SIG-M5 (cell line): ENCODE measurements around the gene ZGLP1.

Experiments used
- DNase-seq: peaks from one replicate; lab custom pipeline; 2025; lab: John Stamatoyannopoulos, UW

The ZGLP1 gene

DNA sequence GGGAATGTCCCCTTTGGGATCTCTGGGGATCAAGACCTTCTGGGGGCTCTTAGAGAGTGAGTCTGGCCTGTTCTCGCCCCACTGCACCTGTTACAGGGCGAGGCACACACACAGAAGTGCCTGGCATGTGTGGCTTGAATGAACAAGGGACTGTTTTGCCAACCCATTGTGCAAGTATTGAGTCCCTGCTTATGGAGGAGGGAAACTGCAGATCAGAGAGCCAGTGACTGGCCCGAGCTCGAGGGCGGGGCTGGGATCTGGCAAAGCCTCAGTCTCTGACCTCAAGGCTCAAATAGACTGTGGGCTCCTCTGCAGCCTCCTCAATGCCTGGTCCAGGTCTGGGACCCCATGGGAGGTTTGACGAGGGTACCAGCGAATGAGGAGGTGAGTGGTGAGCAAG, 18.2 kb upstream of the ZGLP1 start:
- no peak for DNase-seq

DNA sequence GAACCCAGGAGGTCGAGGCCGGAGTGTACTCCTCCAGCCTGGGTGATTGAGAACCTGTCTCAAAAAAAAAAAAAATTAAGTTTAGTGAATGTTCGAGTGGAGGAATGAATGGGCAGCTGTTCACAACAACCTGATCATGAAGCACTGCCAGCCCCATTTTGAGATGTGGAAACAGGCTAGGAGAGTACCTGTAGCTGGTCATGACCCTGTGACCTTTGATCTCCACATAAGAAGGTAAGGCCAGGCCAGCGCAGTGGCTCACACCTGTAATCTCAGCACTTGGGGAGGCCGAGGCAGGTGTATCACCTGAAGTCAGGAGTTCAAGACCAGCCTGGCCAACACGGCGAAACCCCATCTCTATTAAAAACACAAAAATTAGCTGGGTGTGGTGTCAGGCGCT, 16.1 kb upstream of the ZGLP1 start:
- no peak for DNase-seq

GRCh38 chr19:10321874-10322835, 12.5 kb upstream of the ZGLP1 start:
- DNase-seq: no peak

DNA sequence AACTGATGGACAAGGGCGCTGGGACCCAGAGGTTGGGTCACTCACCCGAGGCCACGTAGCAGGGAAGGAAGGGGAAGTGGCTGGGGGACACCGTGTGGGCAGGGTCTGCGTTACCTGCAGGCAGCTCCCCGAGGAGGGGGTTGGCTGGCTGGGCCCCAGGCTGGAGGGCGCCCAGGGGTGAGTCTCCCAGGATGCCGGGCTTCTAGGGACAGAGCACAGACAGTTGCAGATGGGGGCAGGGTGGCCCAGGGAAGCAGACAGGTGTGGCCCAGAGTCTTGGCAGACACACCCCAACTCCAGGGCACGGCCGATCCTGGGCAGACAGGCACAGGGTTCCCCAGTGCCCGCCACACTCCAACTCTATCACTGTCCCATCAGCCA, 11.8 kb upstream of the ZGLP1 start:
- no peak for DNase-seq

- no peak for DNase-seq
Measured at GRCh38 chr19:10320602-10321416, 11.2 kb upstream of the ZGLP1 start.

DNA sequence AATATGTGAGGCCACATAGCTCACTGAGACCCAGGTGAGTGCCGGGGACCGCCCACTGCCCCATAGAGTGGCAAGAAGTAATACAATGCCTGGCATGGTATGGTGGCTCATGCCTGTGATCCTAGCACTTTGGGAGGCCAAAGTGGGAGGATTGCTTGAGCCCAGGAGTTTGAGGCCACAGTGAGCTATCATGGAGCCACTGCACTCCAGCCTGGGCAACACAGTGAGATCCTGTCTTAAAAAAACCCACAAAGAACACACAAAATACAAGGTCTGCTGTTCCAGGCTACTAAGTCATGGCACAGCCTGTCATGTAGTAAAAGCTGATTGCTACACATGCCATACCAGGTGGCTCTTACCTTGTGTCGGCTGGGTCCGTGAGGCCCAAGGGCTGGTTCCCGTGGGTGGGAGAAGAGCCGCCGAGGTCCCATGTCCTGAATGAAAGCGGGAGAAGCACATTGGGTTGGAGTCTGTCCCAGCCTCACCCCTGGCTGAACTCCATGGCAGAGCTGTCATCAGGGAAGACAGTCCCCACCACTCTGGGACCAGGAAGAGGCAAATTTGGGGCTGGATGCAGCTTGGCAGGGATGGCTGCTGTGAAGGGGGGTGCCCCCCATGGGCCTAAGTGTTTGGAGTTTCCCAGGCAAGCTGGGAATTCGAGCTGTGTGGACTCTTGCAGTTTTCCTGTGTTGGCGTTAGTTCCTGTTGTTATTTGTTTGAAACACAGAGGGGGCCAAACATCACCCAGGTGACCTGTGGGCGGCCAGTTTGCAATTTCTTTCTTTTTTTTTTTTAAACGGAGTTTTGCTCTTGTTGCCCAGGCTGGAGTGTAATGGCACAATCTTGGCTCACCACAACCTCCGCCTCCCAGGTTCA, 9.4 kb upstream of the ZGLP1 start:
- no peak for DNase-seq

DNA sequence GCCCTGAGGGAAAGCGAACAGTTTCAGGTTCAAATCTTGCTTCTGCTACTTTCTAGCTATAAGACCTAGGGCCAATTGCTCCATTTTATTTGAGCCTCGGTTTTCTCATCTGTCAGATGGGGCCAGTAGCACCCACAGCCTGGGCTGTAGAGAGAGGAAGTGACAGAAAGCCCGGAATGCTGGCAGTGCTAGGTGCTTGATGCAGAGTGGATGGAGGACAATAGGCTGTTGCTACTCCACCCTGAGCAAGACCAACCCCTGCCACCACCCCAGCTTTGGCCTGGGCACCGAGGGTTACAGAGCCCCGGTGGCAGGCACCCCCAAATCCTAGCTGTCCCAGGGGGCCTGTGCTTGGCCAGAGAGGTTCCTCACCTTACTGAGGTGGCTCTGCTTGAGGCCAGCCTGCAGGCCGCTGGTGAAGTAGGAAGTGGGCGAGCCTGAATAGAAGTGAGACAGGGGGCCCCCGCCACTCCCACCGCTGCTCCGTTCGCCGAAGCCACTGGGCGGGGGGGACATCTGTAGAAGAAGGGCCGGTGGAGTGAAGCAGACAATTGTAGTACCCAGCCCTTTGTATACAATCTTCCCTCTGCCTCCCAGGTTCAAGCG, 8.3 kb upstream of the ZGLP1 start:
- DNase-seq: no peak

DNA sequence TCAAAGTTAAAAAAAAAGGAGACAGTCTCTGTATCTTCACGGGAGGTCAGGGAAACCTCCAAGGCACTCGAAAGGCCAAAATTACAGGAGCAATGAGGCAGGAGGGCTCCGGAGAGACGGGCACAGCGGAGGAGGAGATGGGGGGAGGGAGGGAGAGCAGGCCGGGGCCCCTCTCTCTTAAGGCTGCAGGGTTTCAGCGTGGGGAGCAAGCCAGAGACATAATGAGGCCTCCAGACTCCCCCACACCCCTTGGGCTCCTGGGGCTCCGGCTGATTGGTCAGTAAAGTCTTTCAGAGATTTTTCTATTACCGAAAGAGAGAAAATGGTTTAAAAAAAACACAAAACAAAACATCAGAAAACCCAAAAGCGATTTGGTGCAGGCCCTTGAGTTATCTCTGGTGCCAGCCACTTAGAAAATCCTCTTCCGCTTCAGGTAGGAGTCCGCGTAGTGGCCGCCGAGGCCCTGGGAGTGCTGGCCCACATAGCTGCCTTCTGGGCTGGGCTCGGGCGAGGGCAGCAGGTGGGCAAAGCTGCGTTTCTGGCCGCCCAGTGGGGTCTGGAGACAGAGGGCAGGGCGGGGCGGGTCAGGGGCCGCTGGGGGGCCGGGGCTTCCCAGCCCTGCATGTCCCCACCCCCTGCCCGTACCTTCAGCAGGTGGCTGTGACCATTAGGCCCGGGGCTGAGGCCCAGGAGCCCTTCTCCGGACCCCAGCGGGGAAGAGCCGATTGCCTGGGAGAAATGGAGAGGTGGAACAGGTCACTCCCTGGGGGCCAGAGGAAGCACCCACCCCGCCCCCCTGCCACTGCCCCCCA, 7.6 kb upstream of the ZGLP1 start:
- DNase-seq: no peak

DNA sequence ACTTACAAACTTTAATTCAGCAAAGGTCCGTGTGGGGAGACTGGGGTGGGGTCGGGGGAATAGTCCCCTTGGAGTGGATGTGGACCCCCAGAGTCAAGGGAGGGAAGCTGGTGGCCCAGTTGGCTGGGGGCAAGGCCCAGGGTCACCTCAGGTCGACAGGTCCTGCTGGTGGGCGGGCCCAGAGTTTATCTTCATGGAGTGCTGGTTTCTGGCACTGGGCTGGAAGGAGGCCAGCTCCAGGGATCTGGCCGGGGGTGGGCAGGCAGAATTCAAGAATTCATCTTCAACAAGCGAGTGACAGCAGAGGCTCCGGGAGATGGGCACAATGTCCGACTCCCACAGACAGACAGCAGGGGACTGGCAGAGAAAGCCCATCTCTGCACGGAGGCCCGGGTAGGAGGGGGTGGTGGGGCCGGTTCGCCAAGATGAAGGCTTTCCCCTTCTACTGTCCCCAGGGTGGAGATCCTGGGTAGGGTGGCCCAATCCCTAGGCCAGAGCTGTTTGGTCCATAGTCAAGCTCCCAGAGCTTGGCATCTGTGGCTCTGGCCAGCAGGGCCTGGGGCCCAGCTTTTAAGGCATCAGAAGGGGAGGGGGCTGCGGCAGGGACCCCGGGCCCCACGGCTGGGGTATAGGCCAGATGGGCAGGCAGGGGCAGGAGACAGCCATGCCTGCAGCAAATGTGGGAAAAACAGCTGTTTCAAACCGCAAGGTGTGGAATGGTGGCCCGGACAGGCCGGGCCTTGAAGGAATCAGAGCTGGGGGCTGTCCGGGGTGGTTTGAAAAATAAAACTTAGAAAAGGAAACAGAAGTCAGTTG, 6.8 kb upstream of the ZGLP1 start:
- DNase-seq: no peak

DNA sequence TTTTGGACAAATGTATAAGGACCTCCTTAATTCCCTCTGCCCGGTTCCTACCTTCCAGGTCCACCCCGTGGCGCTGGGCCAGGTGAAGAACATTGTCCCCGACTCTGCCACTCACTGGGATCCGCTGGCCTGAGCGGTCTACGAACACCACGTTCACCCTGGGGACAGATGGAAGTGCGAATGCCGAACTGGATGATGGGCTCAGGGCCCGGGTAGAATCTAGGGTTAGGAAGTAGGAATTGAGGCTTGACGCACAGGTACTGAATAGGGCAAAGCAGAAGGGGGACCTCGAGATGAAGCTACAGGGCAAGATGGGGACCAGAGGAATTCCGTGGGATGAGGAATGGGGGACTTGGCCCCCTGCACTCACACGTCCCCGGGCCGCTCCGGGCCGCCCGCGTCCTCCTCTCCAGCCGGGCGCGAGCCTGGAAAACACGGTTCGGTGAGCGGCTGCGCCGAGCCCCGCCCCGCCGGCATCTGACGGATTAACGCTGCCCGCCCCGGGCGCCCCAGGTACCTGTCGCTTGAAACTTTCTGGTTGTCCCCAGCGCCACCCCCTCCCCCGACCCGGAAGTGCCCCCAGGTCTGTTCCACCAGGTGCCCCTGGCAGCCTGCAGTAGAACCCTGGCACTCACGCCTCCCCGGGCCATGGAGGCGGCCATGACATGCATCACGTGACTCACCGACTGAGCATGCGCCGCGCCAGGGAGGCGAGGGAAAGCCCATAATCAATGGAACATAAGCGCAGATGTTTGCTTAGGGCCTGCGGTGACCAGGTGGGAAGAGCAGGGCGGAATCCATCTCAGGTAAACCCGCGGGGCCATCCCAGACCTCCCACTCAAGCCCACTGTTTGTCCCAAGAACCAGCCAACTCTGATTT, 6.0 kb upstream of the ZGLP1 start, which contains the start of gene FDX2:
FDX2 (minus strand) TSS at position 681 of the 880 bp plus-strand sequence; CDS start at position 662, 19 bp downstream.
- DNase-seq: no peak

DNA sequence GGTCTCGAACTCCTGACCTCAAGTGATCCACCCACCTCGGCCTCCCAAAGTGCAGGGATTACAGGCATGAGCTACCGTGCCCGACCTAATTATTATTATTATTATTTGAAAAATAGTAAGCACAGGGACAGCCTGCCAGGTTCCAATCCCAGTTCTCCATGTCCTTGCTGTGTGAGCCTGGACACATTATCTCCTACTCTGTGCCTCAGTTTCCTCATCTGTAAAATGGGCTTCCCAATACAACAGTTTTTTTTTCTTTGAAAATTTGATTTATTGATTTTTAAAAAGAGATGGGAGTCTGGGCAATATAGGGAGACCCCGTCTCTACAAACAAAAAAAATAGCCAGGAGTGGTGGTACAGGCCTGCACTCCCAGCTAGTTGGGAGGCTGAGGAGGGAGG, 3.3 kb downstream of the ZGLP1 start:
- DNase-seq: no peak

DNA sequence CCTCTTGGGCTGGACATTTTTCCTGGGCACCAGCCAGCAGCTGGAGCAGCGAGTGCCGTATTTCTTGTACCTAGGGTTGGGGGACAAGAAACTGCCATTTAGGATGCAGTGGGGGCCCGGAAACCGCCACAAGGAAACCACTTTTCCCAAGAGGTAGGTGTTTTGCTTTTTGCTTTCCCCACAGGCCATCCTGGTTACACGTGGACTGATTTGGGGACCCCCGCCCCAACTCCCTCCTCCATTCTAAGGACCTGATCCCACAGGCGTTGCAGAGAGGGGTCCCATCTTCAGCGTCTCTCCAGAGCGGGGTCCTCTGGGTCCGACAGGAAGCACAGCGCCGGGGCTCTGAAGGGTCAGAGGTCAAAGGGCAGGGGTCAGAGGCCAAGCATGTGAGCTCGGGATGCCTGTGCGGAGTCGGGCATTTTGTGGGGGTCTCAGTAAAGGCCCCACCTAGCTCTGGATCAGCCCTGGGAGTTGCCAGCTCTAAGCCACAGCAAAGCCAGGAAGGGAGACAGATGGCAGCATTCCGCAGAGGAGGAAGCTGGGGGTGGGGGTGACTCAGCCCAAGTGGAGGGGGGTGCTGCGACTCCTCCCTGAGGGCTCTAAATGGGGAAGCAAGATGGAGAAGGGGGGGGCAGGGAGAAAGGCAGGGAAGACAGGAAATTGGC, 4.3 kb downstream of the ZGLP1 start:
- no peak for DNase-seq

GRCh38 chr19:10299545-10300458, 9.8 kb downstream of the ZGLP1 start:
- DNase-seq: no peak

DNA sequence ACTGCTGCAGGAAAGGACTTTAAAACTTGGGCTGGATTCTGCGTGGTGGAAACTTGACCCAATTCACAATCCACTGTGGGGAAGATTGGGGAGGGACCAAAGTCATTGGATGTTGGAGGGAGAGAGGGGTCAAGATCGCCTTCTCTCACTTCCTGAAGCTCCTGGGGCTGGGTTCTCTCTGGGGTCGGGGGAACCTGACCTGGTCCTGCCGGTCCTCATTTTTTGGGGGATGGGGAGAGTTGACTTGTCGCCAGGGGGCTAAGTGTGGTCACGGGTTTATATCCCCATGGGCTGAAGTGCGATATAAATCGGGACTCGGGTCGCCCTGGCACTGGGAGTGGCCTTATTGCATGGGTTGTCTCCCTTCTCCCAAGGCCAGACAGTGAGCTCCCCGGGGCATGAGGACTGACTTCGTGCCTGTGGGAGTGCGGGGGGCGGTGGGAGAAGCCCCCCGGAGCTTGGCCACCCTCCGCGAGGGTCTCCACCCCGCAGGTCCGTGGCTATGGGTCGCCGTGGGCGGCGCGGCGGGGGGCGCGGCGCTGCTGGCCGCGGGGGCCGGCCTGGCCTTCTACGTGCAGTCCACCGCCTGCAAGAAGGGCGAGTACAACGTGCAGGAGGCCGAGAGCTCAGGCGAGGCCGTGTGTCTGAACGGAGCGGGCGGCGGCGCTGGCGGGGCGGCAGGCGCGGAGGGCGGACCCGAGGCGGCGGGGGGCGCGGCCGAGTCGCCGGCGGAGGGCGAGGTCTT, 13.6 kb downstream of the ZGLP1 start:
- no peak for DNase-seq

GRCh38 chr19:10295305-10295846, 14.2 kb downstream of the ZGLP1 start:
- no peak for DNase-seq

- no peak for DNase-seq
Measured at GRCh38 chr19:10294368-10294697, 15.3 kb downstream of the ZGLP1 start.
